ENCODE data around the gene PGAM4. TPM values are rescaled to one million over a fixed set of nuclear protein-coding genes. Genes with fewer than 3 reads are reported as not detected.

The PGAM4 gene
- total RNA-seq, 2 donors from 2014 or later: not detected

DNA sequence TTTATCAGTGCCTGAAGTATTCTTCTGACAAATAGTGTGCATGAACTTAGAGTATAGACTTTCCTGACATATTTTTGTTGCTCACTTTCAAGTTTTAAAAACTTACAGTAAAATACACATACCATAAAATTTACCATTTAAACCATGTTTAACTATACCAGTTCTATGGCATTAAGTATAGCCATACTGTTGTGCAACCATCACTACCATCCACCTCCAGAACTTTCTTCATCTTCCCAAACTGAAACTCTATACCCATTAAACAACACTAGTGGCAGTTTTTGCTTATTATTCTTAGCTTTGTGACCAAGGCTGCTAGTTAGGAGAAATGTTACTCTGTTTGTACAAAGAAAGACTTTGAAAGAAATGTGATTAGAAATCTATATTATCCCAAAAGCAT, 33.1 kb downstream of the PGAM4 start:
- Histone ChIP-seq H3K4me3 (no peak overlapping the region), H3K4me1 (replicated peaks) (no peaks in the 10 kb centered on the region), H3K36me3 (no peaks in the 10 kb centered on the region), H3K27me3 (replicated peaks; ENCODE audit: insufficient read depth) (no peaks in the 10 kb centered on the region), H3K9me3 (no peaks in the 10 kb centered on the region), H3K27ac (no peak overlapping the region)
- intact Hi-C loops (cut with DNase I): no loop called here
- TF ChIP-seq POLR2A (IDR thresholded peaks at IDR 0.05) (no peak), CTCF (IDR thresholded peaks at IDR 0.05) (no peak), POLR2AphosphoS5 (IDR thresholded peaks at IDR 0.05) (no peak)
- no peak for DNase-seq (ENCODE audit: low spot score)

- no peak for DNase-seq (ENCODE audit: low spot score)
- TF ChIP-seq CTCF (IDR thresholded peaks at IDR 0.05): no peak
- TF ChIP-seq POLR2AphosphoS5 (IDR thresholded peaks at IDR 0.05): no peak
- no peak for TF ChIP-seq POLR2A (IDR thresholded peaks at IDR 0.05)
- Histone ChIP-seq H3K4me1 (replicated peaks) (no peaks in the 10 kb centered on the region), H3K27ac (no peak overlapping the region), H3K27me3 (replicated peaks; ENCODE audit: insufficient read depth) (no peaks in the 10 kb centered on the region), H3K36me3 (no peaks in the 10 kb centered on the region), H3K9me3 (no peaks in the 10 kb centered on the region), H3K4me3 (no peak overlapping the region)
- 88% methylated on average over 1 of the region's 1 CpG for WGBS
- intact Hi-C loops (cut with DNase I): no loop called here
Observed at GRCh38 chrX:77935886-77936285, 33.6 kb downstream of the PGAM4 start.

- H3K9me3 ChIP-seq: no peaks in the 10 kb centered on the region
- no peaks in the 10 kb centered on the region for H3K27me3 ChIP-seq (replicated peaks; ENCODE audit: insufficient read depth)
- no peak for DNase-seq (ENCODE audit: low spot score)
- H3K4me1 ChIP-seq (replicated peaks): no peaks in the 10 kb centered on the region
- intact Hi-C loops (cut with DNase I): no loop called here
- TF ChIP-seq POLR2AphosphoS5 (IDR thresholded peaks at IDR 0.05) (no peak), POLR2A (IDR thresholded peaks at IDR 0.05) (no peak), CTCF (IDR thresholded peaks at IDR 0.05) (no peak)
- no peak overlapping the region for H3K27ac ChIP-seq
- no peaks in the 10 kb centered on the region for H3K36me3 ChIP-seq
- H3K4me3 ChIP-seq: no peak overlapping the region
- 70% methylated on average over 1 of the region's 1 CpG for WGBS
Observed at GRCh38 chrX:77930581-77930980, 38.9 kb downstream of the PGAM4 start.

DNA sequence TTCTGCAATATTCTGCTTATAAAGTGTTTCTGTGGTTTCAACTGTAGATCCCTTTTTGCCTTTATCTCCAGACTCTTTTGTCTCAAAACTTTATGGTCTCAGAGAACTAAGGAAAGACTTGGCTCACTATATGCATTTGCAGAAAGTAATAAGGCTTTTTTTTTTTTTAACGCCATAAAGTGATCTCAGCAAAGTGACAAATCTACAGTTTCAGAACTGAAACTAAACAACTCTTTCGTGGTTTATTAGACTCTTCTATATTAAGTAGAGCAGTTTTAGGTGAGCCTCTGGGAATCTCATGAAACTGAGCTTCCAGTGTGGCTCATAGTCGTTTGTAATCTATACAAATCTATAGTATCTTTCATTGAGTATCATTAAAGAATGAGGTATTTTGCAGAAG, 43.7 kb downstream of the PGAM4 start:
- no peaks in the 10 kb centered on the region for H3K36me3 ChIP-seq
- no peaks in the 10 kb centered on the region for H3K9me3 ChIP-seq
- no peak for DNase-seq (ENCODE audit: low spot score)
- 7% methylated on average over 3 of the region's 3 CpGs for WGBS
- no peaks in the 10 kb centered on the region for H3K27me3 ChIP-seq (replicated peaks; ENCODE audit: insufficient read depth)
- intact Hi-C loops (cut with DNase I): no loop called here
- H3K4me1 ChIP-seq (replicated peaks): no peaks in the 10 kb centered on the region
- TF ChIP-seq POLR2A (IDR thresholded peaks at IDR 0.05): no peak
- TF ChIP-seq CTCF (IDR thresholded peaks at IDR 0.05): no peak
- no peak for TF ChIP-seq POLR2AphosphoS5 (IDR thresholded peaks at IDR 0.05)
- H3K27ac ChIP-seq: no peak overlapping the region
- no peak overlapping the region for H3K4me3 ChIP-seq

DNA sequence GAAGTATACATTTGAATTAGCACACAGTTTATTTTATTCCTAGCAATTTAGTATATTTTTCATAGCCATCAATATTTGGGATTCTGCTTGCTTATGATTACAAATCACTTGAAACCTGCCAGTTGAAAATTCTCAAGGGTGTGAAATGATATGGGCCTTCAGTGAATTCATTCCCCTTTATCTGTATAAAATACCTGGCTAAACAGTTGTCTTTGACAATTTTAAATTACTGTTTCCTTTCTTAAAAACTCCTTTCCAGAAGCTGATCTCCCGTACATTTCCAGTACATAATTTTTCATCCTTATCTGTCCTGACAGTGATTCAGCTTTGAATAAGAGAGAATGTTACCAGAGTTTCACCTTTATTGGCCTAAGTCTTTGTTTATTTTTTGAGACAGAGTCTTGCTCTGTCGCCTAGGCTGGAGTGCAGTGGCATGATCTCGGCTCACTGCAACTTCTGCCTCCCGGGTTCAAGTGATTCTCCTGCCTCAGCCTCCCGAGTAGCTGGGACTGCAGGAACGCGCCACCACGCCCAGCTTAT, 45.0 kb downstream of the PGAM4 start:
- no peak overlapping the region for H3K4me3 ChIP-seq
- no peaks in the 10 kb centered on the region for H3K36me3 ChIP-seq
- 93% methylated on average over 8 of the region's 8 CpGs for WGBS
- DNase-seq (ENCODE audit: low spot score): no peak
- TF ChIP-seq POLR2AphosphoS5 (IDR thresholded peaks at IDR 0.05) (no peak), POLR2A (IDR thresholded peaks at IDR 0.05) (no peak), CTCF (IDR thresholded peaks at IDR 0.05) (no peak)
- intact Hi-C loops (cut with DNase I): no loop called here
- H3K4me1 ChIP-seq (replicated peaks): no peaks in the 10 kb centered on the region
- no peaks in the 10 kb centered on the region for H3K9me3 ChIP-seq
- no peak overlapping the region for H3K27ac ChIP-seq
- no peaks in the 10 kb centered on the region for H3K27me3 ChIP-seq (replicated peaks; ENCODE audit: insufficient read depth)

Measured in prostate gland (tissue), 2 donors.